Prostate gland (tissue), 2 donors: ENCODE measurements around the gene KREMEN1.

Experiments used
- POLR2A ChIP-seq: fragments of 450-650 bp; IDR thresholded peaks from one replicate; pipeline ENCODE4 v1.6.1; 2016; ENCODE audit warnings: antibody characterized with exemption, mild to moderate bottlenecking
- POLR2AphosphoS5 ChIP-seq: sonication (generic); formaldehyde crosslinking; IDR thresholded peaks from one replicate; pipeline ENCODE4 v1.6.1; 2017; ENCODE audit warnings: antibody characterized with exemption
- TF ChIP-seq, protein P1 (sequence below), 4 experiments: fragments of 200-600 bp in 2 of 4; fragments of 450-650 bp in 2 of 4; sonication (generic) in 2 of 4; IDR thresholded peaks; 1 replicate in 3 of 4; 2 replicates in 1 of 4; pipeline ENCODE4 v1.5.1; 2016 to 2019; ENCODE audit warnings: antibody characterized with exemption in 4 of 4, mild to moderate bottlenecking in 2 of 4, moderate library complexity in 2 of 4

DNA sequence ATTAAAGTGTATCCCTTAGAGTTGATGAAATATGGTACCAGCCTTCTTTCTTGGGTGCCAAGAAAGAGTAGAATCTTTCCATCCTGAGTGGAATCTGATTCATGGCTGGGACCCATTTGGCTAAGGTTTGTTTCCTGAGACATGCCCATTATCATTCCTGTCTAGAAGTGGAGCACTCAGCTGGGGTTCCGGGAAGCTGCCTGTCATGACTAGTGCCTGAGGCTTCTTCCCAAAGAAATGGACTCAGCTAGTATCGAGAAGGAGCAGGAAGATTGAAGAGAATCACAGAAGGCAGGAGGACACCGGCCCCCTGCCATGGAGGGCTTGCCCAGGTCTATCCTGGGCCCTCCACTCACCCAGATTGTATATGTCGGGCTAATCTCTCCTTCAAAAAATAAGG lies 57.6 kb downstream of the KREMEN1 start:
- TF ChIP-seq, protein P1, sequence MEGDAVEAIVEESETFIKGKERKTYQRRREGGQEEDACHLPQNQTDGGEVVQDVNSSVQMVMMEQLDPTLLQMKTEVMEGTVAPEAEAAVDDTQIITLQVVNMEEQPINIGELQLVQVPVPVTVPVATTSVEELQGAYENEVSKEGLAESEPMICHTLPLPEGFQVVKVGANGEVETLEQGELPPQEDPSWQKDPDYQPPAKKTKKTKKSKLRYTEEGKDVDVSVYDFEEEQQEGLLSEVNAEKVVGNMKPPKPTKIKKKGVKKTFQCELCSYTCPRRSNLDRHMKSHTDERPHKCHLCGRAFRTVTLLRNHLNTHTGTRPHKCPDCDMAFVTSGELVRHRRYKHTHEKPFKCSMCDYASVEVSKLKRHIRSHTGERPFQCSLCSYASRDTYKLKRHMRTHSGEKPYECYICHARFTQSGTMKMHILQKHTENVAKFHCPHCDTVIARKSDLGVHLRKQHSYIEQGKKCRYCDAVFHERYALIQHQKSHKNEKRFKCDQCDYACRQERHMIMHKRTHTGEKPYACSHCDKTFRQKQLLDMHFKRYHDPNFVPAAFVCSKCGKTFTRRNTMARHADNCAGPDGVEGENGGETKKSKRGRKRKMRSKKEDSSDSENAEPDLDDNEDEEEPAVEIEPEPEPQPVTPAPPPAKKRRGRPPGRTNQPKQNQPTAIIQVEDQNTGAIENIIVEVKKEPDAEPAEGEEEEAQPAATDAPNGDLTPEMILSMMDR (IDR thresholded peaks at IDR 0.05), result no peak
- TF ChIP-seq POLR2AphosphoS5 (no peak), POLR2A (no peak)
